Glutamatergic neuron (in vitro differentiated cells): ENCODE measurements around the gene APPL1. TPM values are rescaled to one million over a fixed set of nuclear protein-coding genes. Genes with fewer than 3 reads are reported as not detected.

Experiments used
- DNase-seq: peaks from one replicate; pipeline ENCODE4 v3.0.0; 2022
- H3K27ac Mint-ChIP-seq: one replicate; pipeline ENCODE4 v1.8.0; 2020; ENCODE audit warnings: mild to moderate bottlenecking, mixed read lengths, inconsistent platforms; ENCODE audit not compliant: unreplicated experiment
- H3K27me3 Mint-ChIP-seq: one replicate; pipeline ENCODE4 v1.8.0; 2020; ENCODE audit warnings: mild to moderate bottlenecking, moderate library complexity, mixed read lengths, inconsistent platforms; ENCODE audit not compliant: unreplicated experiment
- H3K36me3 Mint-ChIP-seq: one replicate; pipeline ENCODE4 v1.8.0; 2020; ENCODE audit warnings: mild to moderate bottlenecking, mixed read lengths, inconsistent platforms; ENCODE audit not compliant: unreplicated experiment
- H3K4me1 Mint-ChIP-seq: one replicate; pipeline ENCODE4 v1.8.0; 2020; ENCODE audit warnings: mild to moderate bottlenecking, low read depth, mixed read lengths, inconsistent platforms; ENCODE audit not compliant: unreplicated experiment
- H3K4me3 Mint-ChIP-seq: one replicate; pipeline ENCODE4 v1.8.0; 2020; ENCODE audit warnings: mild to moderate bottlenecking, mixed read lengths, inconsistent platforms; ENCODE audit not compliant: unreplicated experiment
- H3K9me3 Mint-ChIP-seq: one replicate; pipeline ENCODE4 v1.8.0; 2020; ENCODE audit warnings: mild to moderate bottlenecking, moderate library complexity, mixed read lengths, inconsistent platforms; ENCODE audit not compliant: unreplicated experiment
- CTCF ChIP-seq: fragments of 200-600 bp; sonication (generic); IDR thresholded peaks from one replicate; pipeline ENCODE4 v1.5.0; 2021; ENCODE audit not compliant: partially characterized antibody, unreplicated experiment
- total RNA-seq: library from RNA; stranded (reverse); fragmentation: NEBNext Ultra II Directional; extraction: Animal tissue kit (Norgen Biotek cat#: 25700); gene quantifications from one replicate; pipeline ENCODE4 v1.2.1, GENCODE V29; 2021; ENCODE audit not compliant: unreplicated experiment

APPL1 gene
- total RNA-seq, 1 donor from 2014 or later = 23.0 TPM

- Mint-ChIP-seq H3K27me3 (no peaks in the 10 kb centered on the region), H3K4me3 (no peak overlapping the region), H3K27ac (peak overlapping the region; percentile 87), H3K36me3 (peaks cover 19% of the 10 kb centered on the region), H3K9me3 (no peaks in the 10 kb centered on the region), H3K4me1 (peaks cover 6% of the 10 kb centered on the region)
- no peak for DNase-seq
- TF ChIP-seq CTCF = no peak
Observed at GRCh38 chr3:57268416-57268815, 40.9 kb downstream of the APPL1 start.

DNA sequence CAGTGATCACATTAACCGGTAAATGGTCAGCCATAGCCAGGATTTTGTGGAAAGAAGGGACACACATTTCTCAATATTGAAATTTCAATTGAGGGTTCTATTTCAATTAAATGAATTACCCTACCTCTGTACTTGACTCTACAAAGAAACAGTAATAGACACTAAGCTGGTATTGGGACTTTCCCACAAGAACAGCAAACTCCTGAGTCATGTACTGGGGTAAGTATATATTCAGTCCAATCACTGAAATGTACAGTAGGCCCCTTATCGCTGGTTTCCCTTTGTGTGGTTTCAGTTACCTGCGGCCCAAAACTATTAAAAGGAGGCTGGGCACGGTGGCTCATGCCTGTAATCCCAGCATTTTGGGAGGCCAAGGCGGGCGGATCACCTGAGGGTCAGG lies 47.3 kb downstream of the APPL1 start:
- H3K36me3 Mint-ChIP-seq = no peaks in the 10 kb centered on the region
- no peaks in the 10 kb centered on the region for H3K27me3 Mint-ChIP-seq
- no peak for DNase-seq
- TF ChIP-seq CTCF = no peak
- no peak overlapping the region for H3K4me3 Mint-ChIP-seq
- H3K9me3 Mint-ChIP-seq = no peaks in the 10 kb centered on the region
- H3K27ac Mint-ChIP-seq = no peak overlapping the region
- H3K4me1 Mint-ChIP-seq = no peaks in the 10 kb centered on the region

DNA sequence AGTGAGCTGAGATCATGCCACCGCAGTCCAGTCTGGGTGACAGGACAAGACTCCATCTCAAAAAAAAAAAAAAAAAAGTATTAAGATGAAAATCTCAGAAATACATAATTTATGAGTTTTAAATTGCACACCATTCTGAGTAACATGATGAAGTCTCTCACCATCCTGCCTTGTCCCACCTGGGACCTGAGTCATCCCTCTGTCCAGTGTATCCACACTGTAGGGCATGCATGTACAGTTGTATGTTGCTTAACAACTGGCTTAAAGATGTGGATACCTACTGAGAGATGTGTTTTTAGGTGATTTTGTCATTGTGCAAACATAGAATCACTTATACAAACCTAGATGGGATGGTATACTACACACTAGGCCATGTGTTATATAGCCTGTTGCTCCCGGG lies 47.9 kb downstream of the APPL1 start:
- Mint-ChIP-seq H3K27ac (no peak overlapping the region), H3K9me3 (no peaks in the 10 kb centered on the region), H3K36me3 (peaks cover 3% of the 10 kb centered on the region), H3K4me3 (no peak overlapping the region), H3K4me1 (no peaks in the 10 kb centered on the region), H3K27me3 (no peaks in the 10 kb centered on the region)
- no peak for DNase-seq
- no peak for TF ChIP-seq CTCF

DNA sequence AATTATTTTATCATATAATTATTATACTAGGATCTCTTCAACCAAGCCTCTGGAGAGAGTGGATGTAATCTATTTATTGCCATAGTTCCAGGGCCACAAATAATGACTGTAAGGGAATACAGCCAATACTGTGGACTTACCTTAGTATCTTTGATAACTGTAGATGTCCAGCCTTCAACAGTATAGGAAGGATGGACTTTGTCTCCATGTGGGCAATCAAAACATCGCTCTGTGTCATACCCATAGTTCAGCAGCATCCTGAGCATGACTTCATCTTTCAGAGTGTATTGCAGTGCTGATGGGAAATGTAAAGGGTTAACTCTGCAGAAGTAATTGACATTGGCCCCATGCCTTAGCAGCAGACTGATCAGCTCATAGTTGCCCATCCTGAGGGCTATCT lies 50.7 kb downstream of the APPL1 start:
- H3K4me3 Mint-ChIP-seq = no peak overlapping the region
- TF ChIP-seq CTCF = no peak

GRCh38 chr3:57279685-57280084 lies 52.2 kb downstream of the APPL1 start:
- Mint-ChIP-seq H3K9me3 (no peaks in the 10 kb centered on the region), H3K36me3 (peaks cover 5% of the 10 kb centered on the region), H3K4me1 (no peaks in the 10 kb centered on the region), H3K4me3 (no peak overlapping the region), H3K27me3 (no peaks in the 10 kb centered on the region), H3K27ac (no peak overlapping the region)
- TF ChIP-seq CTCF = no peak
- DNase-seq = no peak

More for the DNA sequence above, 50.7 kb downstream of the APPL1 start:
- Mint-ChIP-seq H3K27me3 (no peaks in the 10 kb centered on the region), H3K9me3 (no peaks in the 10 kb centered on the region), H3K4me1 (no peaks in the 10 kb centered on the region), H3K36me3 (peaks cover 5% of the 10 kb centered on the region), H3K27ac (no peak overlapping the region)
- DNase-seq = no peak
